NB4 (cell line): ENCODE measurements around the gene CST9.

ENCODE experiments used
- CTCF ChIP-seq: IDR thresholded peaks from one replicate; pipeline ENCODE4 v1.5.1; 2012; ENCODE audit warnings: low read depth, low read length
- MYC ChIP-seq: IDR thresholded peaks from 2 replicates; pipeline ENCODE4 v1.6.1; 2011; ENCODE audit warnings: low read depth, low read length
- POLR2A ChIP-seq: IDR thresholded peaks from 2 replicates; pipeline ENCODE4 v1.6.1; 2011; ENCODE audit warnings: mild to moderate bottlenecking; ENCODE audit not compliant: insufficient read length; ENCODE audit errors: extremely low read depth

- TF ChIP-seq POLR2A (no peak), CTCF (no peak), MYC (no peak)
These were observed 18.1 kb downstream of the CST9 start for GRCh38 chr20:23587631-23588030.
